ENCODE measurements around the gene RXYLT1.

The RXYLT1 gene

DNA sequence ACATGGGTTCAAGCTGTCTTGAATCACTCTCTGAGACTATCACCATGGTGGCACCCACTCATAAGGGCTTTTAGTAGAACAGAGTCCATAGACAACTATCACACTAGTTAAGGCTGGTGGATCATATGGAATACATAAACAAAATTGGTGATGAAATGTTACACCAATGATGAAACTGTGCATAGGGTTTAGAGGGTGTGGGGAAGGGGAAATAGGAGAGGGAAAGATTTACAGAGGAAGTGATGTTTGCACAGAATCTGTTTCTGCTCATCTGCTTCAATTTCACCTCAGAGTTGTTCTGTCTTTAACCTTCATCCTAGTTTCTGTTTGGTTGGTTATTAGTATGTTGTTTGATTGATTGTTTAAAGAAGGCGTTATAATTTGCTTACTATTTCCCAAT, 2.4 kb upstream of the RXYLT1 start:
- Histone ChIP-seq H3K4me3 (ENCODE audit: low read depth in 1 of 2, low read length in 1 of 2) (no peak overlapping the region), H3K4me1 (ENCODE audit: control insufficient read depth in 1 of 2, insufficient read depth in 1 of 2, low read depth in 1 of 2, low read length in 1 of 2) (peaks cover 7 to 9% of the 10 kb centered on the region in 2 experiments), H3K9me3 (no peaks in the 10 kb centered on the region), H3K36me3 (no peaks in the 10 kb centered on the region), H3K27ac (no peak overlapping the region), H3K27me3 (no peaks in the 10 kb centered on the region)
- TF ChIP-seq, protein P1, sequence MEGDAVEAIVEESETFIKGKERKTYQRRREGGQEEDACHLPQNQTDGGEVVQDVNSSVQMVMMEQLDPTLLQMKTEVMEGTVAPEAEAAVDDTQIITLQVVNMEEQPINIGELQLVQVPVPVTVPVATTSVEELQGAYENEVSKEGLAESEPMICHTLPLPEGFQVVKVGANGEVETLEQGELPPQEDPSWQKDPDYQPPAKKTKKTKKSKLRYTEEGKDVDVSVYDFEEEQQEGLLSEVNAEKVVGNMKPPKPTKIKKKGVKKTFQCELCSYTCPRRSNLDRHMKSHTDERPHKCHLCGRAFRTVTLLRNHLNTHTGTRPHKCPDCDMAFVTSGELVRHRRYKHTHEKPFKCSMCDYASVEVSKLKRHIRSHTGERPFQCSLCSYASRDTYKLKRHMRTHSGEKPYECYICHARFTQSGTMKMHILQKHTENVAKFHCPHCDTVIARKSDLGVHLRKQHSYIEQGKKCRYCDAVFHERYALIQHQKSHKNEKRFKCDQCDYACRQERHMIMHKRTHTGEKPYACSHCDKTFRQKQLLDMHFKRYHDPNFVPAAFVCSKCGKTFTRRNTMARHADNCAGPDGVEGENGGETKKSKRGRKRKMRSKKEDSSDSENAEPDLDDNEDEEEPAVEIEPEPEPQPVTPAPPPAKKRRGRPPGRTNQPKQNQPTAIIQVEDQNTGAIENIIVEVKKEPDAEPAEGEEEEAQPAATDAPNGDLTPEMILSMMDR (IDR thresholded peaks at IDR 0.05): no peak

- no peak overlapping the region for H3K27ac ChIP-seq
- H3K4me1 ChIP-seq (ENCODE audit: control insufficient read depth in 1 of 2, insufficient read depth in 1 of 2, low read depth in 1 of 2, low read length in 1 of 2): peaks cover 6 to 7% of the 10 kb centered on the region in 2 experiments
- no peaks in the 10 kb centered on the region for H3K36me3 ChIP-seq
- no peaks in the 10 kb centered on the region for H3K9me3 ChIP-seq
- H3K27me3 ChIP-seq: no peaks in the 10 kb centered on the region
- H3K4me3 ChIP-seq (ENCODE audit: low read depth in 1 of 2, low read length in 1 of 2): no peak overlapping the region
- TF ChIP-seq, protein P1 (IDR thresholded peaks at IDR 0.05): no peak
Observed at GRCh38 chr12:63782466-63782865, 2.8 kb downstream of the RXYLT1 start.

GRCh38 chr12:63787306-63787705, 7.6 kb downstream of the RXYLT1 start:
- no peak overlapping the region for H3K27ac ChIP-seq
- H3K9me3 ChIP-seq: no peaks in the 10 kb centered on the region
- no peaks in the 10 kb centered on the region for H3K4me1 ChIP-seq (ENCODE audit: control insufficient read depth in 1 of 2, insufficient read depth in 1 of 2, low read depth in 1 of 2, low read length in 1 of 2)
- H3K4me3 ChIP-seq (ENCODE audit: low read depth in 1 of 2, low read length in 1 of 2): no peak overlapping the region
- TF ChIP-seq, protein P1 (IDR thresholded peaks at IDR 0.05): no peak
- no peaks in the 10 kb centered on the region for H3K27me3 ChIP-seq
- H3K36me3 ChIP-seq: no peaks in the 10 kb centered on the region

GRCh38 chr12:63790608-63790945, 10.9 kb downstream of the RXYLT1 start:
- Histone ChIP-seq H3K9me3 (no peaks in the 10 kb centered on the region), H3K4me1 (ENCODE audit: control insufficient read depth in 1 of 2, insufficient read depth in 1 of 2, low read depth in 1 of 2, low read length in 1 of 2) (no peaks in the 10 kb centered on the region), H3K27ac (no peak overlapping the region), H3K27me3 (no peaks in the 10 kb centered on the region), H3K4me3 (ENCODE audit: low read depth in 1 of 2, low read length in 1 of 2) (no peak overlapping the region), H3K36me3 (no peaks in the 10 kb centered on the region)
- TF ChIP-seq, protein P1 (IDR thresholded peaks at IDR 0.05): no peak

GRCh38 chr12:63792338-63792737, 12.6 kb downstream of the RXYLT1 start:
- Histone ChIP-seq H3K36me3 (no peaks in the 10 kb centered on the region), H3K27ac (no peak overlapping the region), H3K4me1 (ENCODE audit: control insufficient read depth in 1 of 2, insufficient read depth in 1 of 2, low read depth in 1 of 2, low read length in 1 of 2) (no peaks in the 10 kb centered on the region), H3K9me3 (no peaks in the 10 kb centered on the region), H3K4me3 (ENCODE audit: low read depth in 1 of 2, low read length in 1 of 2) (no peak overlapping the region), H3K27me3 (no peaks in the 10 kb centered on the region)
- TF ChIP-seq, protein P1 (IDR thresholded peaks at IDR 0.05): no peak

Data from neutrophil (primary cell).